ENCODE data around the gene SPDYA. TPM values are rescaled to one million over a fixed set of nuclear protein-coding genes. Genes with fewer than 3 reads are reported as not detected.

SPDYA gene
- polyA plus RNA-seq, 1 experiment: 0.22 TPM

GRCh38 chr2:28767337-28767736 is 43.3 kb upstream of the SPDYA start:
- CTCF ChIA-PET: interaction anchor here (1.2 to 1.8 kb wide), 2 partner anchors 173 to 174 kb away, joined by 6 to 9 read pairs; no protein-coding TSS in a partner anchor
- TF ChIP-seq CTCF (IDR thresholded peaks at IDR 0.05; ENCODE audit: low read depth, low read length): no peak

GRCh38 chr2:28768422-28768821 is 42.2 kb upstream of the SPDYA start:
- no peak for DNase-seq (ENCODE audit: low read depth, low spot score)
- ChIA-PET POLR2A (no interaction called here), CTCF (interaction anchor here (1.0 to 1.8 kb wide), 2 partner anchors 174 to 1085 kb away, joined by 3 to 9 read pairs; no protein-coding TSS in a partner anchor)
- Histone ChIP-seq H3K27ac (ENCODE audit: low read depth, low read length) (no peak overlapping the region), H3K4me3 (ENCODE audit: low read depth, low read length) (no peak overlapping the region), H3K9me3 (ENCODE audit: control insufficient read depth, insufficient read depth, low read length) (no peaks in the 10 kb centered on the region), H3K27me3 (ENCODE audit: control insufficient read depth, insufficient read depth, low read length) (no peaks in the 10 kb centered on the region)
- TF ChIP-seq CTCF (IDR thresholded peaks at IDR 0.05; ENCODE audit: low read depth, low read length): no peak

More at GRCh38 chr2:28767337-28767736, 43.3 kb upstream of the SPDYA start:
- Histone ChIP-seq H3K9me3 (ENCODE audit: control insufficient read depth, insufficient read depth, low read length) (no peaks in the 10 kb centered on the region), H3K27me3 (ENCODE audit: control insufficient read depth, insufficient read depth, low read length) (no peaks in the 10 kb centered on the region), H3K4me3 (ENCODE audit: low read depth, low read length) (no peak overlapping the region), H3K27ac (ENCODE audit: low read depth, low read length) (no peak overlapping the region)
- no peak for DNase-seq (ENCODE audit: low read depth, low spot score)
- POLR2A ChIA-PET: no interaction called here

- no peak for TF ChIP-seq CTCF (IDR thresholded peaks at IDR 0.05; ENCODE audit: low read depth, low read length)
- ChIA-PET CTCF (interaction anchor here (1.0 to 1.8 kb wide), 2 partner anchors 175 to 1085 kb away, joined by 3 to 9 read pairs; no protein-coding TSS in a partner anchor), POLR2A (no interaction called here)
- Histone ChIP-seq H3K4me3 (ENCODE audit: low read depth, low read length) (no peak overlapping the region), H3K27me3 (ENCODE audit: control insufficient read depth, insufficient read depth, low read length) (no peaks in the 10 kb centered on the region), H3K9me3 (ENCODE audit: control insufficient read depth, insufficient read depth, low read length) (no peaks in the 10 kb centered on the region), H3K27ac (ENCODE audit: low read depth, low read length) (no peak overlapping the region)
- DNase-seq (ENCODE audit: low read depth, low spot score): no peak
Measured at GRCh38 chr2:28768952-28769351, 41.7 kb upstream of the SPDYA start.

- no peak for TF ChIP-seq CTCF (IDR thresholded peaks at IDR 0.05; ENCODE audit: low read depth, low read length)
- ChIA-PET CTCF (no interaction called here), POLR2A (no interaction called here)
- no peak overlapping the region for H3K4me3 ChIP-seq (ENCODE audit: low read depth, low read length)
- no peaks in the 10 kb centered on the region for H3K9me3 ChIP-seq (ENCODE audit: control insufficient read depth, insufficient read depth, low read length)
- no peaks in the 10 kb centered on the region for H3K27me3 ChIP-seq (ENCODE audit: control insufficient read depth, insufficient read depth, low read length)
- H3K27ac ChIP-seq (ENCODE audit: low read depth, low read length): no peak overlapping the region
- no peak for DNase-seq (ENCODE audit: low read depth, low spot score)
Measured at GRCh38 chr2:28772351-28772750, 38.3 kb upstream of the SPDYA start.

GRCh38 chr2:28776471-28776870 is 34.2 kb upstream of the SPDYA start:
- no peaks in the 10 kb centered on the region for H3K9me3 ChIP-seq (ENCODE audit: control insufficient read depth, insufficient read depth, low read length)
- TF ChIP-seq CTCF (IDR thresholded peaks at IDR 0.05; ENCODE audit: low read depth, low read length): no peak
- H3K4me3 ChIP-seq (ENCODE audit: low read depth, low read length): no peak overlapping the region
- CTCF ChIA-PET: interaction anchor here (0.6 to 0.9 kb wide), 2 partner anchors 7 to 175 kb away, joined by 4 to 5 read pairs; no protein-coding TSS in a partner anchor
- POLR2A ChIA-PET: no interaction called here
- H3K27me3 ChIP-seq (ENCODE audit: control insufficient read depth, insufficient read depth, low read length): no peaks in the 10 kb centered on the region
- DNase-seq (ENCODE audit: low read depth, low spot score): no peak
- no peak overlapping the region for H3K27ac ChIP-seq (ENCODE audit: low read depth, low read length)

All from AG04450 (cell line).